Activated naive CD4-positive, alpha-beta T cell treated with anti-CD3 and anti-CD28 coated beads, Interleukin-2, amount 50 U/mL, for 16 hours (primary cell): Measurements from ENCODE around the gene CACNG4.

Source experiments
- DNase-seq: peaks from one replicate; pipeline ENCODE4 v3.0.0-alpha.2; 2020

The CACNG4 gene

GRCh38 chr17:66963909-66964771 lies at the start of gene CACNG4:
TSS of gene CACNG4 (plus strand) at chr17:66964707. CDS start at chr17:66964912, 205 bp downstream.
- no peak for DNase-seq

- DNase-seq = no peak
These were observed 49.3 kb upstream of the CACNG4 start for GRCh38 chr17:66915204-66915611.

DNA sequence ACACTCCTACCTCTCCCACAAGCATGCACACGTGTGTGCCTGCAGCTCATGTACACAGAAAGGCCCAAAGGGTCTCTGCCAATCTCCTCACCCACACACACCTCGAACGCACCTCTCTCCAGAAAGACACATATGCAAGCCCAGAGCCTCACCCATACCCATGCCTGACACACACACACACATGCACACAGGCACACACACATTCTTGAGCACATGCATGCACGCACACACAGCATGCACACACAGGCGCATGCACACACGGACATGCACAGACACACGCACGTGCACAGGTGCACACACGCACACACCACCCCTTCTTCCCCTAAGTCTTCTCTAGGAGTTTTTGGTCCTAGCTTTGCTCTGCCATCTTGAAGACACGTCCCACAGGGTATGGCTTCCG lies 48.7 kb upstream of the CACNG4 start:
- DNase-seq = no peak

GRCh38 chr17:66916946-66917345 lies 47.6 kb upstream of the CACNG4 start:
- no peak for DNase-seq

DNA sequence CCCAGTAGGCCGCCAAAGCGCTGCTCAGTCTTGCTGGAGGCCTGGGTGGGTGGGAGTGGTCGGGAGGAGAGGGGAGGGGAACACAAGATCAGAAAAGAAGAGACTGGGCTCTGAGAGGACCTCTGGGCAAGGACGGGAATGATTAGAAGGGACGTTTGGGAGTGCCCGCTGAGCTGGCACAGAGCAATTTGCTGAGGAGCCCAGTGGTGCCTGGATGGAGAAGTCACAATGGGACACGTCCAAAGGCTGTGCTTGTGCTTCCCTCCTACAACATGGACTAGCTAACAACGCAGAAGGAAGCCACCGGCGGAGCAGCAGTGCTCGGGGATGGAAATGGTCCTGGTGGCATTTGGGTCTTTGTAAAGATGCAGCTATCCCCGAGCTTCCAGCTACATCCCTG lies 45.6 kb upstream of the CACNG4 start:
- no peak for DNase-seq

DNA sequence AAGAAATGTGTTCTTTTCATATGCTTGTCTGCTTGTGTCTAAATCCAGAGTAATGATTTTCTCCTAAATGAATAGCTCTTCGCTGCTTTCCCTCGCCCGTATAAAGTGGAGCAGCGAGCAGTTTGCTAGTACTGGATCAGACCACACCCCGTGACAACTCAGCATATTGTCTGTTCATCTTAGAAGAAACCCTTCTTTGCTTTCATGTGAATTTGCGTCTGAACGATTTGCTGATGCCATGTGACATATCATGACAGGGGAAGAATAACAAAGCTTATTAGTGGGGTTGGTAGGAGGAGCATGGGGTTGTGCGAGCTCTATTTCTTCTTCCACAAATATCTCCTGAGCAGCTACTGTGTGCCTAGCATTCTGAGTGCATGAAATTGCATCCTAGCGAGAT lies 44.1 kb upstream of the CACNG4 start:
- no peak for DNase-seq

GRCh38 chr17:66920950-66921349 lies 43.6 kb upstream of the CACNG4 start:
- no peak for DNase-seq

DNA sequence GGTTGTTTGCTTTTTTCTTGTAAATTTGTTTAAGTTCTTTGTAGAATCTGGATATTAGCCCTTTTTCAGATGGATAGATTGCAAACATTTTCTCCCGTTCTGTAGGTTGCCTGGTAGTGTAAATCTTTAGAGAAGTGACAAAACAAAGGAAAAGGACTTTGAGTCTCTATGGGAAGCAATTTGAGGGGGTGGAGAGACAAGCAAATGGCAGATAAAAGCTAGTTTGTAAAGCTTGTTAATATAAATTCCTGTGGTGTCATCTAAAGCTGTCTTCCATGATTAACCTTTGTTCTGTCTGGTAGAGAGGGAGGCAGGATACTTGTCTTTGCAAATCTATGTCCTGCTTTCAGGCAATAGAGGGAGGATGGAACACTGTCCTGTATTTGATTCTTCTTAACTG lies 40.6 kb upstream of the CACNG4 start:
- DNase-seq = no peak

GRCh38 chr17:66925811-66926500 lies 38.6 kb upstream of the CACNG4 start:
- DNase-seq = no peak

DNA sequence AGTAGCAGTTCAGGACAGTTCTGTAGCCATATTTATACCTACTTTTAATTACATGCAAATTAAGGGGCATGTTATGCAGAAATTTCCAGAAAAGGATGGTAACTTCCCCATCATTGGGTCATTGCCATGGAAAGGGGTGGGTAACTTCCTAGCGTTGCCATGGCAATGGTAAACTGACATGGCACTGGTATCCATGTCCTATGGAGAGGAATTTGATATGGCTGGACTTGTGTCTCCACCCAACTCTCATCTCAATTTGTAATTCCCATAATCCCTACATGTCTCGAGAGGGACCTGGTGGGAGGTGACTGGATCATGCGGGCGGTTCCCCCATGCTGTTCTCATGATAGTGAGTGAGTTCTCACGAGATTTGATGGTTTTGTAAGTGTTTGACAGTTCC lies 35.6 kb upstream of the CACNG4 start:
- no peak for DNase-seq

GRCh38 chr17:66929591-66929990 lies 34.9 kb upstream of the CACNG4 start:
- DNase-seq = no peak

DNA sequence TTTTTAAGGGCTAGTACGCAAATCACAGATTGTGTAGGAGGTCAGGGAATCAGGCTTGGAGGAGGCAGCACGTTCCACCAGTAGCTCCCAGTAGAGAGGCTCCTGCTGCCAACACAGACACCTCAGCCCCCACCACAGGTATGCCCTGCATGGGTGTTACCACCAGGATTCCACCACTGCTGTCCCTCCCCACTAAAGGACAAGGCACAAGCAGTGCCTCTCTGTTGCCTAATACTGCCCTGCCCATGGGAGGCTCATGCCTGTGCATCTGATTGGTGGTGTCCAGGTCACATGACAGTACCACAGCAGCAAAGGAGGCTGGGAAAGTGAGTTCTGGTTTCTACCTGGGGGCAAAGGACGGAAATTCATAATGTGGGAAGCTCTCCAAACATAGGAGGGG lies 33.6 kb upstream of the CACNG4 start:
- DNase-seq = no peak

- DNase-seq = no peak
These were observed 32.2 kb upstream of the CACNG4 start for GRCh38 chr17:66932311-66932710.

- DNase-seq = no peak
These were observed 30.5 kb upstream of the CACNG4 start for GRCh38 chr17:66934040-66934439.

GRCh38 chr17:66935717-66936116 lies 28.8 kb upstream of the CACNG4 start:
- no peak for DNase-seq

GRCh38 chr17:66938656-66939055 lies 25.9 kb upstream of the CACNG4 start:
- no peak for DNase-seq

DNA sequence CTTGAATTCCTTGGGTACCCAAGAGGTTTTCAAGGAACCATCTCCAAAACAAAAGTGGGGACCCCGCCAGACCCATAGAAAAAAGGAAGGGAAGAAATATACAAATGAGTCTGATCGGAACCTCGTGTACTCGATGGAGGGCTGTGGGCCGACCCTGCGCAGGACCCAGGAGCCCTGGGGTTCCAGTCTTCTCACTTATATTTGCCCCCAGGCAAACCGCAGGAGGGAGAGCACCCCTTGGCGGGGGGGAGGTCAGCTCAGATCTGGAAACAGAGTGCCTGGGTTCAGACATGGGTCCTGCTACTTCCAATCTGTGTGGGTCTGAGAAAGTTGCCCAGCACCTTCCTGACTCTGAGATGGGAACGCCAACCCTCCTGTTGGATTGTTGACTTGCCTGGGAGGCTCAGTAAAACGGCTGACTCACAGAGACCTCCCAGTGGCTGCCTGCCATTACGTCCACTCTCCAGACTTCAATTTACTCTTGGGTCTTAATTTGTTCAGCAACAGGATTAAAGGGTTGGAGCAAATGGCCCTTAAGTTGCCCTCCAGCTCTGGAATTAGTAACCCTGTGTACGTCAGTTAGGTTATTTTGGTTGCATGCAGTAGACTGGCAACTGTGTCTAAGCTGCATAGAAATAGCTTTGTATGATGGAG lies 24.9 kb upstream of the CACNG4 start:
- no peak for DNase-seq

DNA sequence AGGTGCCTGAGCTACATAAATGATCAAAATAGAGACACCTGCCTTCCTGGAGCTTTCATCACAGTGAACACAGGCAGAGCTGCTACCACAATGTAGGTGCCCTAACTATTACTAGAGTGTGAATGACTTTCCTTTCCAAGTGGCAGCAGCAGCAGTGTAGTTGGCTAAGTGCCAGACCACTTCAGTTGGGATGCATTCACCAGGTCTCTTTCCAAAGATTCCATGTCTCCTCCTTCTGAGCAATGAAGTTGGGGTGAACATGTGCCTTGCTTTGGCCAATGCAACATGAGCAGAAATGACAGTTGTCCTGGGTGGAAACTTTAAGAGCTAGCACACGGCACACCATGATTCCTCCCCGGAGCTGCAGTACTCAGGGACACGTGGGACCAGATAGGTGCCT lies 23.3 kb upstream of the CACNG4 start:
- no peak for DNase-seq

DNA sequence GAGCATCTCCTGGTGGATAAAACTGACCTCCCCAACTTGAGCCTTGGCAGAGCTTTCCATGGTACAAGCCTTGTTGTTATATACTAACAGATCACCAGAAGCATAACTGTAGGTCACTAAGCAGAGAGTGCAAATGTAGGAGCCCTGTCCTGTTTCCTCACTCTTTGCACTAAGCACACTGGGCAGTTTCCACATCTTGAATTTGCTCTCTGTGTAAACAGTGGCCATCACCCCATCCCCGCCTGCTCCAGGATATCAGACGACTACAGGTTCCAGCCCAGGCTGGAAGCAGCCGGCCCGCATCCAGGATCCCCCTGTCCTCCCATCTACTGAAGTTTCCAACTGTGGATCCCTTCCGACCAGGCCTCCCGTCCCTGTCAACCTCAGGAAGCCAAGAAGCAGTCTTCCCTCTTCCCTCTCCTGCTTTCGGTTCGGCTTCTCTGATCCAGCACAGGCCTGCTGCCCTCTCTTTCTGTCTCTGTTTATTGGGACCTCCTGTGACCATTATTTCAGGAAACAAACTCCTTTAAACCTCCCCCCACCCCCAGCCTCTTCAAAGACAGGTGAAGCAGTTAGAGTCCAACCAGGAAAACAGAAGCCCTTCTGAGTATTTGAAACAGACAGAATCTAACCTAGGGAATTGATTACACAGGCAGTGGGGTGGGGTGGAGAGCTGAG lies 22.6 kb upstream of the CACNG4 start:
- DNase-seq = no peak

DNA sequence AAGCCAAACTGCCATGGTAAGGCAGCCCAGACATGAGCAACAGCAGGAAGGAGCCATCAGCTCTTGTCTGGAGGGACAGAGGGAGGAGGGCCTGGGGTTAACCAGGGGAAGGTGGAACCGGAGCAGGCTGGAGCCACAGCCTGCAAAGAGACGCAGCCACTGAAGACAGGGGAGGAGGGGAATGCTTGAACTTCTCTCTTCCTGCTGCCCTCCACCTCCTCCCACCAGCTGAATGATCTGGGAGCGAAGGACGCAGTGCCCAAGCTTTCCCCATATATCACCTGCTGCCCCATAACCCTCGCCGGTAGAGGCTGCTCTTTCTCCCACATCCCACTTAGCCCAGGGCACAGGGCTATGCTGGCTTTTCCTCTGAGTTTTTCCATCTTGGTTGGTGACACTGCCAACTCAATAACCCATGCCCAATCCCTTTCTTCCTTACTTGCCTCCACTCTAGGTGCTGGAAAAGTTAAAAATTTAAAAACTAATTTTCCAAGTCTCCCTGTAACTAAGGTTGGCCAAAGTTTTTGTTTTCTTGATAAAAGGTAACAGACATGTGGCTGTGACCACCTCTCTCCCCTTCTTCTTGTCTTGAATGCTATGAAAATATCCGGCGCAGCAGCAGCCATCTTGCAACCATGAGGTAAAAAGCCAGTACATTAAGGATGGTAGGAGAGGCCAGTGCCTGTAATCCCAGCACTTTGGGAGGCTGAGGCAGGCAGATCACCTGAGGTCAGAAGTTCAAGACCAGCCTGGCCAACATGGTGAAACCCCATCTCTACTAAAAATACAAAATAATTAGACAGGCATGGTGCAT lies 21.8 kb upstream of the CACNG4 start:
- no peak for DNase-seq

- no peak for DNase-seq
These were observed 21.0 kb upstream of the CACNG4 start for GRCh38 chr17:66943484-66943883.
